SK-N-SH (cell line): ENCODE measurements around the gene YAP1.

ENCODE experiments used
- CTCF ChIP-seq: fragments of 200-600 bp; sonication (generic); IDR thresholded peaks from 2 replicates; pipeline ENCODE4 v1.6.1; 2017; ENCODE audit warnings: antibody characterized with exemption, mild to moderate bottlenecking, moderate library complexity
- GABPA ChIP-seq: IDR thresholded peaks from 2 replicates; pipeline ENCODE4 v1.4.0; 2012; ENCODE audit warnings: low read depth, mild to moderate bottlenecking
- GATA2 ChIP-seq: sonication (generic); formaldehyde crosslinking; IDR thresholded peaks from 2 replicates; pipeline ENCODE4 v1.5.0; 2020; ENCODE audit warnings: mild to moderate bottlenecking, missing genetic modification reagents
- JUND ChIP-seq: IDR thresholded peaks from 2 replicates; pipeline ENCODE4 v1.4.0; 2012
- MAX ChIP-seq: IDR thresholded peaks from 2 replicates; pipeline ENCODE4 v1.4.0; 2012; ENCODE audit warnings: low read depth
- MEF2A ChIP-seq: IDR thresholded peaks from 2 replicates; pipeline ENCODE4 v1.4.0; 2012; ENCODE audit warnings: low read depth, borderline replicate concordance
- PBX3 ChIP-seq: IDR thresholded peaks from 2 replicates; pipeline ENCODE4; 2012
- POLR2AphosphoS5 ChIP-seq: IDR thresholded peaks from 2 replicates; pipeline ENCODE4 v1.6.1; 2012; ENCODE audit warnings: low read depth, low read length
- RAD21 ChIP-seq: IDR thresholded peaks from 2 replicates; pipeline ENCODE4 v1.6.1; 2012; ENCODE audit warnings: mild to moderate bottlenecking, low read length
- RCOR1 ChIP-seq: fragments of 150-350 bp; IDR thresholded peaks from 2 replicates; pipeline ENCODE4 v1.6.1; 2017; ENCODE audit warnings: antibody characterized with exemption, low read length
- RXRA ChIP-seq: IDR thresholded peaks from 2 replicates; pipeline ENCODE4 v1.4.0; 2012; ENCODE audit warnings: low read depth, mild to moderate bottlenecking, borderline replicate concordance
- SIN3A ChIP-seq: IDR thresholded peaks from 2 replicates; pipeline ENCODE4 v1.6.1; 2012; ENCODE audit warnings: low read depth, mild to moderate bottlenecking, low read length, moderate library complexity, borderline replicate concordance
- TEAD4 ChIP-seq: IDR thresholded peaks from 2 replicates; pipeline ENCODE4 v1.4.0; 2012; ENCODE audit warnings: mild to moderate bottlenecking, borderline replicate concordance; ENCODE audit not compliant: insufficient read depth

- TF ChIP-seq JUND, result 0 out of 2 replicates have a peak, but pooled peaks have one; percentile 30
- no peak for TF ChIP-seq CTCF
- no peak for TF ChIP-seq GATA2 (CRISPR knock-in tag)
- no peak for TF ChIP-seq GABPA
- no peak for TF ChIP-seq MAX
- TF ChIP-seq PBX3, result peak; percentile 59
- no peak for TF ChIP-seq RAD21
- TF ChIP-seq RXRA, result no peak
- TF ChIP-seq RCOR1, result no peak
- no peak for TF ChIP-seq MEF2A
- no peak for TF ChIP-seq TEAD4
- no peak for TF ChIP-seq SIN3A
- TF ChIP-seq POLR2AphosphoS5, result no peak
These were observed 155.9 kb downstream of the YAP1 start for GRCh38 chr11:102266099-102266498.
